HepG2 (cell line): ENCODE data around the gene CRKL.

Experiments
- CBFB ChIP-seq: sonication (generic); formaldehyde crosslinking; IDR thresholded peaks from 2 replicates; pipeline ENCODE4 v1.4.0; 2020; ENCODE audit warnings: missing genetic modification reagents
- MAFK ChIP-seq, 2 experiments: IDR thresholded peaks in 1 of 2; conservative IDR thresholded peaks in 1 of 2; 2 replicates each; pipeline ENCODE4 v1.6.1; 2011; ENCODE audit warnings: improper control_type of control experiment in 2 of 2, low read length in 2 of 2
- POLR2AphosphoS2 ChIP-seq: IDR thresholded peaks from 2 replicates; pipeline ENCODE4 v1.6.1; 2011; ENCODE audit warnings: low read depth, low read length, improper control_type of control experiment
- TCF12 ChIP-seq, 2 experiments: fragments of 450-650 bp in 1 of 2; sonication (generic) in 1 of 2; formaldehyde crosslinking in 1 of 2; IDR thresholded peaks; 2 replicates each; pipeline versions ENCODE4 v1.6.1 to v1.8.0; 2017 to 2022; ENCODE audit warnings: antibody characterized with exemption in 1 of 2, mild to moderate bottlenecking in 1 of 2, missing genetic modification reagents in 1 of 2, moderate library complexity in 1 of 2
- ZNF549 ChIP-seq: sonication (generic); formaldehyde crosslinking; IDR thresholded peaks from 2 replicates; pipeline ENCODE4 v1.5.0; 2020; ENCODE audit warnings: missing genetic modification reagents

DNA sequence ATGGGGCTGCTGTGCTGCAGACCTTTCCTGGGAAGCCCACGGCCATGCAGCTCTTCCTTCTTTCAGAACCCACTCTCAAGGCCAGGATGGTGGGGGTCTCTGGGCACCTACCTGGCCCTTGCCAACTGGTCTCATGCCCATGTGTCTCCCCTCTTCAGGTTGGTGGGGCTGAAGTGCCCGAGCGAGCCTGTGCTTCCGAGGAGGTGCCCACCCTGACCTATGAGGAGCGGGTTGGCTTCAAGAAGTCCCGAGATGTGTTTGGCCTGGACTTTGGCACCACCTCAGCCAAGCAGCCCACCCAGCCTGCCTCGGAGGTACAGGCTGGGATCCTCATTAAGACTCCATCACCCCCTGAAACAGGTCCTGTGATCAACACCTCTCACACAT, 74.8 kb downstream of the CRKL start:
- TF ChIP-seq CBFB (CRISPR knock-in tag) = no peak
- no peak for TF ChIP-seq TCF12 (IDR thresholded peaks at IDR 0.05)
- TF ChIP-seq TCF12 (CRISPR knock-in tag; IDR thresholded peaks at IDR 0.05) = no peak
- TF ChIP-seq MAFK (conservative IDR thresholded peaks at IDR 0.05 in 1 of 2, IDR thresholded peaks at IDR 0.05 in 1 of 2; ENCODE audit: low read length in 2 of 2) = no peak
- TF ChIP-seq POLR2AphosphoS2 = no peak
- no peak for TF ChIP-seq ZNF549
